ENCODE results near the gene STAG3.

DNA sequence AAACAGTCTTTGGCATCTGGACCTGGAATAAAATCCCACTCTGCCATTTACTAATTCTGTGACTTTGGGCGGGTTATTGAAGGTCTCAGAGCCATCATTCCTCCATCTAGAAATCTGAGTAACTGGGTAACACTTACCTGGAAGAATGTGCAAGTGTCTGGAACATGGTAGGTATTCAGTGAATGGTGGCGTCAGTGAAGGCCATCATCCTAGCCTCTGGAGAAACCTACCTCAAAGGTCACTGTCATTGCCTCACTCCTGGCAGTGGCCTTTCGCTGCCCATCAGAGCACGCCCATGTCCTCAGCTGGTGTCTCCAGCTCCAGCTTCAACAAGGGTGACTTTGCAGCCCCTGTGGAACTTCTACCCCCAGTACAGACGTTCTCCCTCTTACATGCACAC, 13.8 kb upstream of the STAG3 start:
- TF ChIP-seq, protein P1, sequence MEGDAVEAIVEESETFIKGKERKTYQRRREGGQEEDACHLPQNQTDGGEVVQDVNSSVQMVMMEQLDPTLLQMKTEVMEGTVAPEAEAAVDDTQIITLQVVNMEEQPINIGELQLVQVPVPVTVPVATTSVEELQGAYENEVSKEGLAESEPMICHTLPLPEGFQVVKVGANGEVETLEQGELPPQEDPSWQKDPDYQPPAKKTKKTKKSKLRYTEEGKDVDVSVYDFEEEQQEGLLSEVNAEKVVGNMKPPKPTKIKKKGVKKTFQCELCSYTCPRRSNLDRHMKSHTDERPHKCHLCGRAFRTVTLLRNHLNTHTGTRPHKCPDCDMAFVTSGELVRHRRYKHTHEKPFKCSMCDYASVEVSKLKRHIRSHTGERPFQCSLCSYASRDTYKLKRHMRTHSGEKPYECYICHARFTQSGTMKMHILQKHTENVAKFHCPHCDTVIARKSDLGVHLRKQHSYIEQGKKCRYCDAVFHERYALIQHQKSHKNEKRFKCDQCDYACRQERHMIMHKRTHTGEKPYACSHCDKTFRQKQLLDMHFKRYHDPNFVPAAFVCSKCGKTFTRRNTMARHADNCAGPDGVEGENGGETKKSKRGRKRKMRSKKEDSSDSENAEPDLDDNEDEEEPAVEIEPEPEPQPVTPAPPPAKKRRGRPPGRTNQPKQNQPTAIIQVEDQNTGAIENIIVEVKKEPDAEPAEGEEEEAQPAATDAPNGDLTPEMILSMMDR (IDR thresholded peaks at IDR 0.05; ENCODE audit: extremely low read depth in 1 of 2, insufficient read depth in 1 of 2, low read depth in 1 of 2, low read length in 2 of 2) = no peak
- TF ChIP-seq POLR2A (IDR thresholded peaks at IDR 0.05; ENCODE audit: low read depth, low read length) (no peak), EZH2 (IDR thresholded peaks at IDR 0.05; ENCODE audit: borderline replicate concordance, low read depth, low read length, severe bottlenecking) (no peak), MYC (IDR thresholded peaks at IDR 0.05; ENCODE audit: low read depth, low read length) (no peak)
- TF ChIP-seq, protein P2, sequence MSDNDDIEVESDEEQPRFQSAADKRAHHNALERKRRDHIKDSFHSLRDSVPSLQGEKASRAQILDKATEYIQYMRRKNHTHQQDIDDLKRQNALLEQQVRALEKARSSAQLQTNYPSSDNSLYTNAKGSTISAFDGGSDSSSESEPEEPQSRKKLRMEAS (IDR thresholded peaks at IDR 0.05; ENCODE audit: insufficient read depth, insufficient read length) = no peak

Measured in endothelial cell of umbilical vein (primary cell).